WI38 (cell line): ENCODE measurements around the gene SLC39A13.

Experiments used
- H3K4me3 ChIP-seq: 2 replicates; pipeline ENCODE4 v1.5.1; 2011; ENCODE audit warnings: low read depth, mild to moderate bottlenecking, control low read depth, low read length
- TF ChIP-seq, protein P1 (sequence below): IDR thresholded peaks from 2 replicates; pipeline ENCODE4 v1.5.1; 2012; ENCODE audit warnings: low read depth, mild to moderate bottlenecking, control low read depth, low read length

The SLC39A13 gene

DNA sequence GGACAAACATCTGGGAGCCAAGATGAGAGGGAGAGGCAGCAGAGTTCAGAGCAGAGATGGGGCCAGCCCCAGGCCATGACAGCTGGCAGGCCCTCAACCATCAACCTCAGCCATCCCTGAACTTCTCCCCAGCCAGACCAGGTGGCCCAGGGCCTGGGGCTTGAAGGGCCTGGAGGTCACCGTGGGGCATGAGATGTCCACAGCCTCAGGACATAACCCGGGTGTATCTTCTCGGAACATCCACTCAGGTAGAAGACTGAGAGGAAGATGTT, 12.4 kb upstream of the SLC39A13 start:
- H3K4me3 ChIP-seq = no peak overlapping the region
- TF ChIP-seq, protein P1, sequence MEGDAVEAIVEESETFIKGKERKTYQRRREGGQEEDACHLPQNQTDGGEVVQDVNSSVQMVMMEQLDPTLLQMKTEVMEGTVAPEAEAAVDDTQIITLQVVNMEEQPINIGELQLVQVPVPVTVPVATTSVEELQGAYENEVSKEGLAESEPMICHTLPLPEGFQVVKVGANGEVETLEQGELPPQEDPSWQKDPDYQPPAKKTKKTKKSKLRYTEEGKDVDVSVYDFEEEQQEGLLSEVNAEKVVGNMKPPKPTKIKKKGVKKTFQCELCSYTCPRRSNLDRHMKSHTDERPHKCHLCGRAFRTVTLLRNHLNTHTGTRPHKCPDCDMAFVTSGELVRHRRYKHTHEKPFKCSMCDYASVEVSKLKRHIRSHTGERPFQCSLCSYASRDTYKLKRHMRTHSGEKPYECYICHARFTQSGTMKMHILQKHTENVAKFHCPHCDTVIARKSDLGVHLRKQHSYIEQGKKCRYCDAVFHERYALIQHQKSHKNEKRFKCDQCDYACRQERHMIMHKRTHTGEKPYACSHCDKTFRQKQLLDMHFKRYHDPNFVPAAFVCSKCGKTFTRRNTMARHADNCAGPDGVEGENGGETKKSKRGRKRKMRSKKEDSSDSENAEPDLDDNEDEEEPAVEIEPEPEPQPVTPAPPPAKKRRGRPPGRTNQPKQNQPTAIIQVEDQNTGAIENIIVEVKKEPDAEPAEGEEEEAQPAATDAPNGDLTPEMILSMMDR = no peak

DNA sequence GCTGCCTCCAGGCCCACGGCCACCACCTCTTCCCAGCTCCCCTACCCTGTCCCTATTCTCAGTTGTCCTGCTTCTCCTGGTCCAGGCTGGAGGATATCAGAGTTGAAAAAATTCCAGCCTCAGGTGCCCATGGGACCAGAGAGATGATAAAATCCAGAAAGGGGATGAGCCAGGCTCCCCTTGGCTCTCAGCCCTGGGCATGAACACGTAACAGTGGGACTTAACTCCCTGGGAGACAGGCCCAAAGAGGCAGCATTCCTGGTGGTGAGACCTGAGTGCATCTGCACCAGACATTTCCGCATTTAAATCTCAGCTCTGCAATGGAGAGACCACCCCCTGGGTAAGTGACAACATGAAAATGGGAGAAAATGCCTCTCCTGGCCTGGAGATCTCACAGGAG, 10.4 kb upstream of the SLC39A13 start:
- no peak overlapping the region for H3K4me3 ChIP-seq
- TF ChIP-seq, protein P1 = no peak

DNA sequence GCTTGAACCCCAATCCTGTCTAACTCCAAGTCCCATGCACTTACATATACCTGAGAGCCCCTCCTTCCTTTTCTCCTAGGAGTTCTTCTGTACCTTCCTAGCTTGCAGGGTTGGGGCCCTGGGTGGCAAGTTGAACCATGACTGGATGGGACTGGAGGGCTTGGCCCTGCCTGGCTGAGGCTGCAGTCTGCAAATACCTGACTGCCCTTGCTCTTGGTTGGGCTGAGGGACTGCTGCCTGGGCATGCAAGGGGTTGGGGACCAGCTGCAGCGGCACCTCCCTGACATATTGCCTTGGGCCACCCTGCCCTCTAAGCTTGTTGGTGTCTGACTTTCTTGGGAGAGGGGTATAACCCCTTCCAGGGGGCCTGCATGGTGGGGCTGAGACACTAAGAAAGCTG, 9.8 kb upstream of the SLC39A13 start:
- H3K4me3 ChIP-seq = no peak overlapping the region
- TF ChIP-seq, protein P1 = no peak

DNA sequence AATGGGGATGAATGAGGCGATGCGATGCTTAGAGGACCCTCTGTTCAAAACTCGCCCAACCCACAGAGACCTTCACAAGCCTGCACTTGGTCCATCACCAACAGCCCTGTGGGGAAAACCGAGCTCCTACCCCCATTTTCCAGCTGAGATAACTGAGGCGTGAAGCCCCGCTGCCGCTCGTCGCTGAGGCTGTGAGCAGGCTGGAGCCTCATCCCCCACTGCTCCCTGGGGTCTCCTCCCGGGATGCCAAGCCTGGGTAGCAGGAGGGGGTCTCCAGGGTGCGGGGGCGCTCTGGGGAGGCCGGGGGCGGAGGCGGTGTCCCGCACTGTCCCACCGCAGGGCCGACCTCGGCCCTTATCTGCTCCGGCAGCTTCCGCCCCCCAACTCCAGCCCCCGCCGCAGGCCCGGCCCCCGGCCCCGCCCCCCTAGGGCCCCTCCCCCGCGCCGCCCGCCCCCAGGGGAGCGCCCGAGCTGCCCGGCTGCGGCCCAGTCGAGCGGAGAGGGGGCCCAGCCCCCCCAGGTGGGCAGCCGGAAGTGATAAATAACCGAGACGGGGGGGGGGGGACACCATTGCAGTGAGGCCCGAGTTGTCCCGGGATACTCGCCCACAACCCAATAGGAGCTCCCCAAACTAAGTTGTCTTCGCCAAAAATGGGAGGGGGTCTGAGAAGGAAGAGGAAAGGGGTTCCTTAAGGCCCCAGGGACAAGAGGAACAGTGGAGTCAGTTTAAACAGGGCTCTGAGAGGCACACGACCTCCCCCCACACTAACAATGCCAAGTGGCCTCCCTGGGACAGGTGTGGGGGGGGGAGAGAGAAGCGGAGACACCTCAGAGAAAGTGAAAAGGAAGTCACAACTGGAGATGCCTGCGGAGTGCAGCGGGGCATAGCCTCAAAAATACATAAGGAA, 8.3 kb upstream of the SLC39A13 start:
- TF ChIP-seq, protein P1 = no peak
- H3K4me3 ChIP-seq = peak overlapping the region; percentile 53

DNA sequence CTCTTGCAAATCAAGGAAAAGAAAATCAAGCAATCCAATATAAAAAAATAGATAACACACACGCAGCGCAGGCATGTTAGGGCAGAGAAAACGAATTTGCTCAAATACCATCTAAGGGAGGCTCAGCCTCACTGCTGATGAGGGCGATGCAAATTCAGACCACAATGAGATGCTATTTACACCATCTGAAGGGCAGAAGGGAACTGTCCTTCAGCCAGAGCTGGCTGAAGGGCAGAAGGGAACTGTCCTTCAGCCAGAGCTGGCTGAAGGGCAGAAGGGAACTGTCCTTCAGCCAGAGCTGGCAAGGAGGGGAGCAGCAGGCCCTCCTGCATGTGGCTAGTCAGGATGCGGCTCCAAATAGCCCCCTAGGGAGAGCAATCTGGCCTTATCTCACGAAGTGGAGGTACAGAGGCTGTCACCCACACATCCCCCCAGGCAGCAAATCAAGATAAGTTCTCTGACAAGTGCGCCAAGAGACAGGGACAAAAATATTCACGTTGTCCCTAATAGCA, 7.6 kb upstream of the SLC39A13 start:
- no peak overlapping the region for H3K4me3 ChIP-seq
- TF ChIP-seq, protein P1 = no peak

DNA sequence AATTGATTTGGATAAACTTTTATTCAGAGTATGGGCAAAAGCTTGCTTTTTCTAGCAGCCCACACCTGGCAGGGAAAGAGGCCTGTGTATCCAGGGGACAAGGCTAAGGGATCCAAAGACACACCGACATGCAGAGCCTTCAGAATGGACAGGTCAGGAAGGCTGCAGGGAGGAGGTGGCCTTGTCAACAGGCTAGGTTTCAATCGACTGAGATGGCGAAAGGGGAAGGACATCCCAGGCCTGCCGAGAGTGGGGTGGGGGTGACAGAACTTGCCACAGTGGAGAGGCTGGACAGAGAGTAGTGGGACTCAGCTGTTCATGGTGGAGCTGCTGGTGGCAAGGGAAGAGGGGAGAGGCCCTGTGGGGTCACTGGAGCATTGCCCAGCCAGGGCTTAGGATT, 5.3 kb upstream of the SLC39A13 start:
- TF ChIP-seq, protein P1 = no peak
- no peak overlapping the region for H3K4me3 ChIP-seq

DNA sequence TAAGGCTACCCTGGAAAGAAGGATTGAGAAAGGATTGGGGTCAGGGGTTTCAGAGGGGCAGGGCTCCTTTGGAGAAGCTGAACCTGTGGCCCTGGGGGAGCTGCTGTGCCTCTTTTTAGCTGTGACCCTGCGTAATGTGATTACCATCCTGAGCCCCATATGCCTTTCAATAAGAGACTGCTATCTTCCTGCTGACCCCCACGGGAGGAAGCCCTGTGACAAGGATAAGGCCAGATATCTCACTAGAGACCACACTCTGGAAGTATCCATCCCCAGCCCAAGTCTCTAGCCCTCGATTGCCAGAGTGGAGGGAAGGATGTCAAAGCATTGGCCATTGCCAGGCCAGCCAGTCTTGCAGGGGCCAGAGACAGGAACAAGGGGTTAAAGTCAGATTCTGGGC, 4.8 kb upstream of the SLC39A13 start:
- TF ChIP-seq, protein P1 = no peak

More for the DNA sequence above, 4.8 kb upstream of the SLC39A13 start:
- no peak overlapping the region for H3K4me3 ChIP-seq
